Measurements from ENCODE around the gene HDGFL1.

HDGFL1 gene

GRCh38 chr6:22575190-22575589, 5.8 kb downstream of the HDGFL1 start:
- Histone ChIP-seq H4K20me1 (ENCODE audit: insufficient read depth, low read length) (no peaks in the 10 kb centered on the region), H3K4me3 (ENCODE audit: low read length) (no peak overlapping the region), H3K36me3 (replicated peaks; ENCODE audit: insufficient read depth, low read length) (no peaks in the 10 kb centered on the region), H3K79me2 (ENCODE audit: low read length) (no peaks in the 10 kb centered on the region), H3K9ac (ENCODE audit: low read length) (no peak overlapping the region), H2AFZ (ENCODE audit: low read length) (no peak overlapping the region), H3K9me3 (replicated peaks; ENCODE audit: insufficient read depth, low read length) (no peaks in the 10 kb centered on the region), H3K4me2 (ENCODE audit: low read depth, low read length) (no peak overlapping the region), H3F3A (ENCODE audit: insufficient read depth, low read length) (no peaks in the 10 kb centered on the region), H3K27ac (ENCODE audit: low read length) (no peak overlapping the region), H3K4me1 (ENCODE audit: low read length) (no peaks in the 10 kb centered on the region), H3K9me2 (replicated peaks; ENCODE audit: insufficient read depth, low read length) (no peaks in the 10 kb centered on the region), H3K27me3 (replicated peaks; ENCODE audit: insufficient read depth, low read length) (no peaks in the 10 kb centered on the region)
- TF ChIP-seq CTCF (IDR thresholded peaks at IDR 0.05; ENCODE audit: low read length): no peak
- no peak for TF ChIP-seq EZH2phosphoT487 (IDR thresholded peaks at IDR 0.05; ENCODE audit: low read length)
- TF ChIP-seq EZH2 (optimal IDR thresholded peaks at IDR 0.05; ENCODE audit: low read depth, low read length): no peak
- no peak for DNase-seq

GRCh38 chr6:22579439-22579838, 10.1 kb downstream of the HDGFL1 start:
- Histone ChIP-seq H3K9me2 (replicated peaks; ENCODE audit: insufficient read depth, low read length) (no peaks in the 10 kb centered on the region), H3K9ac (ENCODE audit: low read length) (no peak overlapping the region), H3K27me3 (replicated peaks; ENCODE audit: insufficient read depth, low read length) (no peaks in the 10 kb centered on the region), H3K27ac (ENCODE audit: low read length) (no peak overlapping the region), H4K20me1 (ENCODE audit: insufficient read depth, low read length) (no peaks in the 10 kb centered on the region), H3K4me2 (ENCODE audit: low read depth, low read length) (no peak overlapping the region), H3K4me1 (ENCODE audit: low read length) (no peaks in the 10 kb centered on the region), H2AFZ (ENCODE audit: low read length) (no peak overlapping the region), H3K9me3 (replicated peaks; ENCODE audit: insufficient read depth, low read length) (no peaks in the 10 kb centered on the region), H3K36me3 (replicated peaks; ENCODE audit: insufficient read depth, low read length) (no peaks in the 10 kb centered on the region), H3K4me3 (ENCODE audit: low read length) (no peak overlapping the region), H3K79me2 (ENCODE audit: low read length) (no peaks in the 10 kb centered on the region), H3F3A (ENCODE audit: insufficient read depth, low read length) (no peaks in the 10 kb centered on the region)
- TF ChIP-seq EZH2phosphoT487 (IDR thresholded peaks at IDR 0.05; ENCODE audit: low read length): no peak
- no peak for TF ChIP-seq CTCF (IDR thresholded peaks at IDR 0.05; ENCODE audit: low read length)
- TF ChIP-seq EZH2 (optimal IDR thresholded peaks at IDR 0.05; ENCODE audit: low read depth, low read length): no peak
- no peak for DNase-seq

- Histone ChIP-seq H3K27me3 (replicated peaks; ENCODE audit: insufficient read depth, low read length) (no peaks in the 10 kb centered on the region), H3K9me2 (replicated peaks; ENCODE audit: insufficient read depth, low read length) (no peaks in the 10 kb centered on the region), H3K9me3 (replicated peaks; ENCODE audit: insufficient read depth, low read length) (no peaks in the 10 kb centered on the region), H3K9ac (ENCODE audit: low read length) (no peak overlapping the region), H3K36me3 (replicated peaks; ENCODE audit: insufficient read depth, low read length) (no peaks in the 10 kb centered on the region), H3F3A (ENCODE audit: insufficient read depth, low read length) (no peaks in the 10 kb centered on the region), H2AFZ (ENCODE audit: low read length) (no peak overlapping the region), H3K4me2 (ENCODE audit: low read depth, low read length) (no peak overlapping the region), H4K20me1 (ENCODE audit: insufficient read depth, low read length) (no peaks in the 10 kb centered on the region), H3K79me2 (ENCODE audit: low read length) (no peaks in the 10 kb centered on the region), H3K27ac (ENCODE audit: low read length) (no peak overlapping the region), H3K4me3 (ENCODE audit: low read length) (no peak overlapping the region), H3K4me1 (ENCODE audit: low read length) (no peaks in the 10 kb centered on the region)
- TF ChIP-seq EZH2phosphoT487 (IDR thresholded peaks at IDR 0.05; ENCODE audit: low read length) (no peak), CTCF (IDR thresholded peaks at IDR 0.05; ENCODE audit: low read length) (no peak), EZH2 (optimal IDR thresholded peaks at IDR 0.05; ENCODE audit: low read depth, low read length) (no peak)
- DNase-seq: no peak
These were observed 11.0 kb downstream of the HDGFL1 start for GRCh38 chr6:22580337-22580736.

Data from MM.1S (cell line).